GM12891 (cell line): ENCODE results near the gene MSI2.

Experiments
- POLR2A ChIP-seq: IDR thresholded peaks from 2 replicates; pipeline ENCODE4 v1.6.1; 2011; ENCODE audit warnings: low read depth, low read length, control low read depth
- POLR2AphosphoS5 ChIP-seq: IDR thresholded peaks from 2 replicates; pipeline ENCODE4 v1.6.1; 2011; ENCODE audit warnings: low read depth, low read length, control low read depth
- POU2F2 ChIP-seq: IDR thresholded peaks from 2 replicates; pipeline ENCODE4 v1.6.1; 2011; ENCODE audit warnings: low read depth, mild to moderate bottlenecking, control low read depth, low read length, moderate library complexity
- SPI1 ChIP-seq: IDR thresholded peaks from 2 replicates; pipeline ENCODE4 v1.6.1; 2011; ENCODE audit warnings: low read depth, low read length, control low read depth
- TAF1 ChIP-seq: IDR thresholded peaks from 2 replicates; pipeline ENCODE4 v1.6.1; 2011; ENCODE audit warnings: low read depth, low read length, control low read depth

GRCh38 chr17:57467801-57468200 is 211.5 kb downstream of the MSI2 start:
- no peak for TF ChIP-seq POLR2A
- no peak for TF ChIP-seq POLR2AphosphoS5
- no peak for TF ChIP-seq TAF1
- no peak for TF ChIP-seq SPI1
- no peak for TF ChIP-seq POU2F2
